ENCODE measurements around the gene SLC6A4. TPM values are rescaled to one million over a fixed set of nuclear protein-coding genes. Genes with fewer than 3 reads are reported as not detected.

The SLC6A4 gene
- total and polyA plus RNA-seq, 2 experiments from 2014 or later = 0.06 to 0.14 TPM

DNA sequence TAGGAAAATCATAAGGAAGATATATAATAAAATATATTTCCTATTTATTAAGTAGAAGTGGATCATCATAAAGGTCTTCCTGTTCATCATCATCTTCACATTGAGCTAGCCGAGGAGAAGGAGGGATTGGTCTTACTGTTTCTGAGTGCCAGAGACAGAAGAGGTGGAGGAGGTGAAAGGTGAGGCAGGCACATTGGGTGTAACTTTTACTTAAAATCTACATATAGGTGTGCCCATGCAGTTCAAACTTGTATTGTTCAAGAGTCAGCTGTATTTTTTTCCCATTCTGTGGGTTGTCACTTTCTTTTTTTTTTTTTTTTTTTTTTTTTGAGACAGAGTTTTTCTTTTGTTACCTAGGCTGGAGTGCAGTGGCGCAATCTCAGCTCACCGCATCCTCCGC, 84.0 kb downstream of the SLC6A4 start:
- no peak overlapping the region for H3K27ac Mint-ChIP-seq
- H2AFZ ChIP-seq = no peak overlapping the region
- H3K4me3 Mint-ChIP-seq = no peak overlapping the region
- no peaks in the 10 kb centered on the region for H3K9me2 ChIP-seq (ENCODE audit: insufficient read depth)
- H3K4me1 Mint-ChIP-seq = peaks cover 6% of the 10 kb centered on the region; the same call in 2 of the 3 replicates
- H3K9me3 Mint-ChIP-seq = no peaks in the 10 kb centered on the region
- no peak overlapping the region for H3K4me3 ChIP-seq
- H3K27me3 ChIP-seq (ENCODE audit: insufficient read depth) = no peaks in the 10 kb centered on the region
- H3K27me3 Mint-ChIP-seq (ENCODE audit: insufficient read depth, low read depth, poor library complexity) = peaks cover 2% of the 10 kb centered on the region
- peaks cover 4% of the 10 kb centered on the region; the same call in 1 of the 2 replicates for H3K4me1 ChIP-seq (ENCODE audit: insufficient read depth)
- DNase-seq (ENCODE audit: low spot score) (no peak), ATAC-seq (no peak)
- peaks cover 23% of the 10 kb centered on the region; the same call in 1 of the 2 replicates for H4K20me1 ChIP-seq (replicated peaks; ENCODE audit: insufficient read depth)
- peaks cover 47% of the 10 kb centered on the region for H3K79me2 ChIP-seq (replicated peaks; ENCODE audit: insufficient read depth)
- peaks cover 7% of the 10 kb centered on the region; the same call in 2 of the 3 replicates for H3K36me3 Mint-ChIP-seq (ENCODE audit: low read depth)
- TF ChIP-seq NANOG (IDR thresholded peaks at IDR 0.05; ENCODE audit: borderline replicate concordance) (no peak), STAT1 (IDR thresholded peaks at IDR 0.05; ENCODE audit: unreplicated experiment) (no peak), POLR2AphosphoS5 (IDR thresholded peaks at IDR 0.05; ENCODE audit: low read depth) (no peak), CREB1 (CRISPR knock-in tag; IDR thresholded peaks at IDR 0.05; ENCODE audit: low read depth) (no peak), REST (IDR thresholded peaks at IDR 0.05; ENCODE audit: unreplicated experiment) (no peak), EZH2phosphoT487 (IDR thresholded peaks at IDR 0.05; ENCODE audit: unreplicated experiment) (no peak), JUNB (IDR thresholded peaks at IDR 0.05; ENCODE audit: unreplicated experiment) (no peak), EZH2 (IDR thresholded peaks at IDR 0.05; ENCODE audit: low read depth, unreplicated experiment) (no peak), ZNF331 (CRISPR knock-in tag; IDR thresholded peaks at IDR 0.05; ENCODE audit: low read depth) (no peak), ZNF114 (CRISPR knock-in tag; IDR thresholded peaks at IDR 0.05) (no peak)
- TF ChIP-seq, protein P1, sequence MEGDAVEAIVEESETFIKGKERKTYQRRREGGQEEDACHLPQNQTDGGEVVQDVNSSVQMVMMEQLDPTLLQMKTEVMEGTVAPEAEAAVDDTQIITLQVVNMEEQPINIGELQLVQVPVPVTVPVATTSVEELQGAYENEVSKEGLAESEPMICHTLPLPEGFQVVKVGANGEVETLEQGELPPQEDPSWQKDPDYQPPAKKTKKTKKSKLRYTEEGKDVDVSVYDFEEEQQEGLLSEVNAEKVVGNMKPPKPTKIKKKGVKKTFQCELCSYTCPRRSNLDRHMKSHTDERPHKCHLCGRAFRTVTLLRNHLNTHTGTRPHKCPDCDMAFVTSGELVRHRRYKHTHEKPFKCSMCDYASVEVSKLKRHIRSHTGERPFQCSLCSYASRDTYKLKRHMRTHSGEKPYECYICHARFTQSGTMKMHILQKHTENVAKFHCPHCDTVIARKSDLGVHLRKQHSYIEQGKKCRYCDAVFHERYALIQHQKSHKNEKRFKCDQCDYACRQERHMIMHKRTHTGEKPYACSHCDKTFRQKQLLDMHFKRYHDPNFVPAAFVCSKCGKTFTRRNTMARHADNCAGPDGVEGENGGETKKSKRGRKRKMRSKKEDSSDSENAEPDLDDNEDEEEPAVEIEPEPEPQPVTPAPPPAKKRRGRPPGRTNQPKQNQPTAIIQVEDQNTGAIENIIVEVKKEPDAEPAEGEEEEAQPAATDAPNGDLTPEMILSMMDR (conservative IDR thresholded peaks at IDR 0.05; ENCODE audit: low read depth in 2 of 2) = no peak
- TF ChIP-seq, protein P2, sequence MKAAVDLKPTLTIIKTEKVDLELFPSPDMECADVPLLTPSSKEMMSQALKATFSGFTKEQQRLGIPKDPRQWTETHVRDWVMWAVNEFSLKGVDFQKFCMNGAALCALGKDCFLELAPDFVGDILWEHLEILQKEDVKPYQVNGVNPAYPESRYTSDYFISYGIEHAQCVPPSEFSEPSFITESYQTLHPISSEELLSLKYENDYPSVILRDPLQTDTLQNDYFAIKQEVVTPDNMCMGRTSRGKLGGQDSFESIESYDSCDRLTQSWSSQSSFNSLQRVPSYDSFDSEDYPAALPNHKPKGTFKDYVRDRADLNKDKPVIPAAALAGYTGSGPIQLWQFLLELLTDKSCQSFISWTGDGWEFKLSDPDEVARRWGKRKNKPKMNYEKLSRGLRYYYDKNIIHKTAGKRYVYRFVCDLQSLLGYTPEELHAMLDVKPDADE (IDR thresholded peaks at IDR 0.05) = no peak
- TF ChIP-seq, protein P3, sequence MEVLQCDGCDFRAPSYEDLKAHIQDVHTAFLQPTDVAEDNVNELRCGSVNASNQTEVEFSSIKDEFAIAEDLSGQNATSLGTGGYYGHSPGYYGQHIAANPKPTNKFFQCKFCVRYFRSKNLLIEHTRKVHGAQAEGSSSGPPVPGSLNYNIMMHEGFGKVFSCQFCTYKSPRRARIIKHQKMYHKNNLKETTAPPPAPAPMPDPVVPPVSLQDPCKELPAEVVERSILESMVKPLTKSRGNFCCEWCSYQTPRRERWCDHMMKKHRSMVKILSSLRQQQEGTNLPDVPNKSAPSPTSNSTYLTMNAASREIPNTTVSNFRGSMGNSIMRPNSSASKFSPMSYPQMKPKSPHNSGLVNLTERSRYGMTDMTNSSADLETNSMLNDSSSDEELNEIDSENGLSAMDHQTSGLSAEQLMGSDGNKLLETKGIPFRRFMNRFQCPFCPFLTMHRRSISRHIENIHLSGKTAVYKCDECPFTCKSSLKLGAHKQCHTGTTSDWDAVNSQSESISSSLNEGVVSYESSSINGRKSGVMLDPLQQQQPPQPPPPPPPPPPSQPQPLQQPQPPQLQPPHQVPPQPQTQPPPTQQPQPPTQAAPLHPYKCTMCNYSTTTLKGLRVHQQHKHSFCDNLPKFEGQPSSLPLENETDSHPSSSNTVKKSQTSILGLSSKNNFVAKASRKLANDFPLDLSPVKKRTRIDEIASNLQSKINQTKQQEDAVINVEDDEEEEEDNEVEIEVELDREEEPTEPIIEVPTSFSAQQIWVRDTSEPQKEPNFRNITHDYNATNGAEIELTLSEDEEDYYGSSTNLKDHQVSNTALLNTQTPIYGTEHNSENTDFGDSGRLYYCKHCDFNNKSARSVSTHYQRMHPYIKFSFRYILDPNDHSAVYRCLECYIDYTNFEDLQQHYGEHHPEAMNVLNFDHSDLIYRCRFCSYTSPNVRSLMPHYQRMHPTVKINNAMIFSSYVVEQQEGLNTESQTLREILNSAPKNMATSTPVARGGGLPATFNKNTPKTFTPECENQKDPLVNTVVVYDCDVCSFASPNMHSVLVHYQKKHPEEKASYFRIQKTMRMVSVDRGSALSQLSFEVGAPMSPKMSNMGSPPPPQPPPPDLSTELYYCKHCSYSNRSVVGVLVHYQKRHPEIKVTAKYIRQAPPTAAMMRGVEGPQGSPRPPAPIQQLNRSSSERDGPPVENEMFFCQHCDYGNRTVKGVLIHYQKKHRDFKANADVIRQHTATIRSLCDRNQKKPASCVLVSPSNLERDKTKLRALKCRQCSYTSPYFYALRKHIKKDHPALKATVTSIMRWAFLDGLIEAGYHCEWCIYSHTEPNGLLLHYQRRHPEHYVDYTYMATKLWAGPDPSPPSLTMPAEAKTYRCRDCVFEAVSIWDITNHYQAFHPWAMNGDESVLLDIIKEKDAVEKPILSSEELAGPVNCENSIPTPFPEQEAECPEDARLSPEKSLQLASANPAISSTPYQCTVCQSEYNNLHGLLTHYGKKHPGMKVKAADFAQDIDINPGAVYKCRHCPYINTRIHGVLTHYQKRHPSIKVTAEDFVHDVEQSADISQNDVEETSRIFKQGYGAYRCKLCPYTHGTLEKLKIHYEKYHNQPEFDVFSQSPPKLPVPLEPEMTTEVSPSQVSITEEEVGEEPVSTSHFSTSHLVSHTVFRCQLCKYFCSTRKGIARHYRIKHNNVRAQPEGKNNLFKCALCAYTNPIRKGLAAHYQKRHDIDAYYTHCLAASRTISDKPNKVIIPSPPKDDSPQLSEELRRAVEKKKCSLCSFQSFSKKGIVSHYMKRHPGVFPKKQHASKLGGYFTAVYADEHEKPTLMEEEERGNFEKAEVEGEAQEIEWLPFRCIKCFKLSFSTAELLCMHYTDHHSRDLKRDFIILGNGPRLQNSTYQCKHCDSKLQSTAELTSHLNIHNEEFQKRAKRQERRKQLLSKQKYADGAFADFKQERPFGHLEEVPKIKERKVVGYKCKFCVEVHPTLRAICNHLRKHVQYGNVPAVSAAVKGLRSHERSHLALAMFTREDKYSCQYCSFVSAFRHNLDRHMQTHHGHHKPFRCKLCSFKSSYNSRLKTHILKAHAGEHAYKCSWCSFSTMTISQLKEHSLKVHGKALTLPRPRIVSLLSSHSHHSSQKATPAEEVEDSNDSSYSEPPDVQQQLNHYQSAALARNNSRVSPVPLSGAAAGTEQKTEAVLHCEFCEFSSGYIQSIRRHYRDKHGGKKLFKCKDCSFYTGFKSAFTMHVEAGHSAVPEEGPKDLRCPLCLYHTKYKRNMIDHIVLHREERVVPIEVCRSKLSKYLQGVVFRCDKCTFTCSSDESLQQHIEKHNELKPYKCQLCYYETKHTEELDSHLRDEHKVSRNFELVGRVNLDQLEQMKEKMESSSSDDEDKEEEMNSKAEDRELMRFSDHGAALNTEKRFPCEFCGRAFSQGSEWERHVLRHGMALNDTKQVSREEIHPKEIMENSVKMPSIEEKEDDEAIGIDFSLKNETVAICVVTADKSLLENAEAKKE (CRISPR knock-in tag; IDR thresholded peaks at IDR 0.05) = no peak
- no peaks in the 10 kb centered on the region for H3F3A ChIP-seq (replicated peaks; ENCODE audit: low read depth)
- H3K4me2 ChIP-seq = no peak overlapping the region
- H3K27ac ChIP-seq (ENCODE audit: low read depth) = no peak overlapping the region
- no peaks in the 10 kb centered on the region for H3K36me3 ChIP-seq (ENCODE audit: insufficient read depth)
